Mucosa of stomach (tissue), 1 donor: ENCODE data around the gene COL4A2.

Experiments
- H3K27me3 ChIP-seq: one replicate; pipeline ENCODE4 v1.7.0; 2013; ENCODE audit warnings: mild to moderate bottlenecking, low read length; ENCODE audit not compliant: control insufficient read depth, insufficient read depth
- H3K36me3 ChIP-seq: one replicate; pipeline ENCODE4 v1.7.0; 2013; ENCODE audit warnings: low read length; ENCODE audit not compliant: control insufficient read depth, insufficient read depth
- H3K4me1 ChIP-seq: one replicate; pipeline ENCODE4 v1.7.0; 2013; ENCODE audit warnings: mild to moderate bottlenecking, low read length; ENCODE audit not compliant: control insufficient read depth, insufficient read depth
- H3K4me3 ChIP-seq: one replicate; pipeline ENCODE4 v1.7.0; 2013; ENCODE audit warnings: low read length
- H3K9ac ChIP-seq: one replicate; pipeline ENCODE4 v1.7.0; 2013; ENCODE audit warnings: mild to moderate bottlenecking, low read length, moderate library complexity
- H3K9me3 ChIP-seq: one replicate; pipeline ENCODE4 v1.7.0; 2013; ENCODE audit warnings: mild to moderate bottlenecking, low read length, moderate library complexity; ENCODE audit not compliant: control insufficient read depth
- donor health status: Pancreatic carcinoma.

The COL4A2 gene

DNA sequence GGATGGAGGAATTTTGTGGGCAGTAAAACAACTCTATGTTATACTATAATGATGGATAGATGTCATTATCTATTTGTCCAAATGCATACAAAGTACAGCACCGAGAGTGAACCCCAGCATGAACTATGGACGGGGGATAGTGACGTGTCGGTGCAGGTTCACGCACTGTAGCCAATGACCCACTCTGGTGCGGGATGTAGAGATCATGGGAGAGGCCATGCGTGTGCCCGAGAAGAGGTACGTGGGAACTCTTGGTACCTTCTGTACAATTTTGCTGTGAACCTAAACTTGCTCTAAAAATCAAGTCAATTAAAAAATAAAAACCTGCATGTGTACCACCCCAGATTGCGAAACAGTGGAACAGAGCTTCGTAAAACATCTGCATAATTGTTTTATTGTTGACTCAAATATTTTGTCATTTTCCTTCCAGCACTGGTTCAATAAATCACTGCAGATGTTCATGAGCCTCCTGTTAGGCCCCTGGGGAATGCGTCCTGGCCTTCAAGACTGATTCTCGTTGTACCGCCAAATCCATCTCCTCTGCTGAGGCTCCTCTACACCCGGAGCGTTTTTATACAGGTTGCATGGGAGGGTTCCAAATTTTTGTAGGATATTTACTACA lies 31.0 kb upstream of the COL4A2 start:
- no peaks in the 10 kb centered on the region for H3K36me3 ChIP-seq
- H3K9ac ChIP-seq: no peak overlapping the region
- H3K4me1 ChIP-seq: no peaks in the 10 kb centered on the region
- no peaks in the 10 kb centered on the region for H3K27me3 ChIP-seq
- no peak overlapping the region for H3K4me3 ChIP-seq
- no peaks in the 10 kb centered on the region for H3K9me3 ChIP-seq

DNA sequence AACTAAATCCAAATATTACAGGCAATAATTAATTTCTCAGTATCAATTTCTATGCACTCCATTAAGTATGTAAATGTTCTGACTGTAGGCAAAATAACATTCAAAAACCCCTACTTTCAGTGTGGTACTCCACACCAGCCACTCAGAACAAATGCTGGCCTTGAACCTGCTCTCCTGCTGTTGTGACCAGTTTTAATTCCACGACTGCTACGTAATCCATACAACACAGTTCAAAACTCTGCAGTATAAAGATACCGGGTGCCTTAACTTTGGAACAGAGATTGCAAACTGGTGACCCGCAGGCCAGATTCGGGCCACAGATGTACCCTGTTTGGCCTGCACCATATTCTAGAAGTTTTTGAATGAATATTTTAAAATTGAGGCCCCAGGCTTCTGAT lies 30.5 kb upstream of the COL4A2 start:
- Histone ChIP-seq H3K36me3 (no peaks in the 10 kb centered on the region), H3K4me1 (no peaks in the 10 kb centered on the region), H3K4me3 (no peak overlapping the region), H3K9ac (no peak overlapping the region), H3K9me3 (no peaks in the 10 kb centered on the region), H3K27me3 (no peaks in the 10 kb centered on the region)

DNA sequence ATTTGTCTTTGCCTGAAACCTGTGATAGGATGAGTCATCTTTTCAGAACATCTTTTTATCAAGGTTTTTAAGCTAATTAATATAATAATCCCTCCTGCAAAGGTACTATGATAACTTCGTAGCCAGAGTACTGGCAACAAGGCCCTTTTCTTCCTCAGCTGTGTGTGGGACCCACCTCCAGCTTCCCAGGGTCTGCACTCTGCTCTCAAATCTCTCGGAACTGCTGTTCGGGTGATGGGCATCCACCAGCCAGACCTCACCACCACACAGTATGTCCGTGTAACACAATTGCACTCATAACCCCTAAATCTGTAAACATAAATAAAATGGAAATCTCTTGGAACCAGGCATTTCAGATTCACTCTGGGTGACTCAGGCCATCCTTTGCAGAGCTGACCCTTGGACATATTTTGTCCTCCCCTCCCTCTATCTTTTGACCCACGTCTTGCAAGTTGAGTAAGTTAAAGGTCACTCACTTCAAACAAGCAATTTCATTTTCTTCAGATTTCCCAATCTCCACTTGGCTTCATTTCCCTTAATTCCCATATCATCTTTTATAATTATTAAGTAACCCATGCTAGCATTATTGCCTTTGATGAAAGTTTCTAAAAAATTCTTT lies 29.6 kb upstream of the COL4A2 start:
- Histone ChIP-seq H3K27me3 (no peaks in the 10 kb centered on the region), H3K9ac (no peak overlapping the region), H3K9me3 (no peaks in the 10 kb centered on the region), H3K4me1 (no peaks in the 10 kb centered on the region), H3K4me3 (no peak overlapping the region), H3K36me3 (no peaks in the 10 kb centered on the region)

GRCh38 chr13:110278859-110279258 lies 28.2 kb upstream of the COL4A2 start:
- Histone ChIP-seq H3K9me3 (no peaks in the 10 kb centered on the region), H3K36me3 (no peaks in the 10 kb centered on the region), H3K27me3 (no peaks in the 10 kb centered on the region), H3K4me1 (peaks cover 4% of the 10 kb centered on the region), H3K4me3 (no peak overlapping the region), H3K9ac (no peak overlapping the region)

- Histone ChIP-seq H3K36me3 (no peaks in the 10 kb centered on the region), H3K9me3 (no peaks in the 10 kb centered on the region), H3K9ac (no peak overlapping the region), H3K4me1 (peaks cover 5% of the 10 kb centered on the region), H3K27me3 (no peaks in the 10 kb centered on the region), H3K4me3 (no peak overlapping the region)
These were observed 27.4 kb upstream of the COL4A2 start for GRCh38 chr13:110279684-110280083.

- Histone ChIP-seq H3K9me3 (no peaks in the 10 kb centered on the region), H3K27me3 (no peaks in the 10 kb centered on the region), H3K4me3 (no peak overlapping the region), H3K36me3 (no peaks in the 10 kb centered on the region), H3K4me1 (peaks cover 5% of the 10 kb centered on the region), H3K9ac (no peak overlapping the region)
These were observed 26.8 kb upstream of the COL4A2 start for GRCh38 chr13:110280231-110280813.

- H3K4me3 ChIP-seq: no peak overlapping the region
- no peaks in the 10 kb centered on the region for H3K9me3 ChIP-seq
- H3K4me1 ChIP-seq: peaks cover 5% of the 10 kb centered on the region
- H3K9ac ChIP-seq: no peak overlapping the region
- no peaks in the 10 kb centered on the region for H3K27me3 ChIP-seq
- H3K36me3 ChIP-seq: no peaks in the 10 kb centered on the region
These were observed 25.9 kb upstream of the COL4A2 start for GRCh38 chr13:110280985-110281688.

DNA sequence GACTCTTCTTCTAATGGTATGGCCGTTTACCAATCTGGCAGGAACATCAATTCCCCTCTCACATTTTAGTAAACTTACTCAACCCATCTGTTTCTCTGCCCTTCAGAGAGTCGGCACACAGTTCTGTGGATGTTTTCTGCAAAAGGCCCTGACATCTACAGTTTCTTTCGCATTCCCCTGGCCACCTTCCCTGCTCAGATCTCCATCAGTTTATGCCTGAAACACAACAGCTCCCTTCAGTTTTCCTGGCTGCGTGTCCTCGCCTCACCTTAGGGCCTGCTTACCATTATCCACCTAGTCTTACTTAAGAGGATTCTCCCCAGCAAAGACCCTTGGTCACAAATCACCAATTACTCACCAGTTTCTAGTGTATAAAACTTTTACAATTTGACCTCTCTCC lies 25.3 kb upstream of the COL4A2 start:
- Histone ChIP-seq H3K9me3 (no peaks in the 10 kb centered on the region), H3K4me1 (peaks cover 5% of the 10 kb centered on the region)

DNA sequence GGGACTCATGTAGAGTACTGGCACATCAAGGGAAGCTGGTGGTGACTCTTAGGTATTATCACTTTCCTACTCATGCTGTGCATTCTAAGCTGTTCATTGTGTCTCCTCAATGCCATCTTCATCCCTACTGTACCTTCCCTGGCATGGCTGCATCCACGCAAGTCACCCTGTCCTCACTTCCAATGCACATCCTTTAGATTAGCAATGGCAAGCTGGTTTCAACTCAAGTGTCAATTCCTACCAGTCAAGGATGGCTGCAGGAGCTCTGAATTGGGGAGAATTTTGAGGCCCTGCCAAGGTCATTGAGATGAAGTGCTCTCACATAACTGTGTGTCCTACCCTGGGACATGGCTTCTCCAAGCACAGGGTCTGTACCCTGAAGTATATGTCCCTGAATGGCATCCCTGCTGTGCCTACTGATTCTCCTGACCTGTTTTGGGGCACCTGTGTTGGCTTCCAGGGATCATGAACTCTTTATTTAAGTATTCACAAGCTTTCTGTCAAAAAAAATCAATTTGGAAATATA lies 24.7 kb upstream of the COL4A2 start:
- peaks cover 5% of the 10 kb centered on the region for H3K4me1 ChIP-seq
- no peaks in the 10 kb centered on the region for H3K36me3 ChIP-seq

More for the DNA sequence above, 25.3 kb upstream of the COL4A2 start:
- no peak overlapping the region for H3K4me3 ChIP-seq
- no peak overlapping the region for H3K9ac ChIP-seq
- no peaks in the 10 kb centered on the region for H3K27me3 ChIP-seq
- H3K36me3 ChIP-seq: no peaks in the 10 kb centered on the region

GRCh38 chr13:110283736-110284517 lies 23.2 kb upstream of the COL4A2 start:
- Histone ChIP-seq H3K4me1 (peaks cover 5% of the 10 kb centered on the region), H3K9me3 (no peaks in the 10 kb centered on the region), H3K9ac (no peak overlapping the region), H3K27me3 (no peaks in the 10 kb centered on the region), H3K36me3 (no peaks in the 10 kb centered on the region), H3K4me3 (no peak overlapping the region)

More for the DNA sequence above, 24.7 kb upstream of the COL4A2 start:
- Histone ChIP-seq H3K4me3 (no peak overlapping the region), H3K27me3 (no peaks in the 10 kb centered on the region), H3K9me3 (no peaks in the 10 kb centered on the region), H3K9ac (no peak overlapping the region)

- H3K4me3 ChIP-seq: no peak overlapping the region
- peaks cover 5% of the 10 kb centered on the region for H3K4me1 ChIP-seq
- H3K9me3 ChIP-seq: no peaks in the 10 kb centered on the region
- H3K9ac ChIP-seq: no peak overlapping the region
- H3K27me3 ChIP-seq: no peaks in the 10 kb centered on the region
- no peaks in the 10 kb centered on the region for H3K36me3 ChIP-seq
These were observed 22.2 kb upstream of the COL4A2 start for GRCh38 chr13:110284779-110285484.
